ENCODE results near the gene OR2F1.

- TF ChIP-seq CTCF (conservative IDR thresholded peaks at IDR 0.05; ENCODE audit: low read depth, low read length) (no peak), EZH2 (IDR thresholded peaks at IDR 0.05; ENCODE audit: low read length, unreplicated experiment) (no peak)
Measured at GRCh38 chr7:143979359-143979758, 24.7 kb downstream of the OR2F1 start.

All from PC-3 (cell line).